Stomach (tissue), 4 donors: ENCODE data around the gene PBXIP1.

Source experiments
- EP300 ChIP-seq: sonication (generic); formaldehyde crosslinking; IDR thresholded peaks from one replicate; pipeline ENCODE4 v1.6.1; 2017; ENCODE audit warnings: antibody characterized with exemption
- POLR2A ChIP-seq, 4 donors: fragments of 450-650 bp; IDR thresholded peaks; one replicate each; pipeline ENCODE4 v1.6.1; 2016; ENCODE audit warnings: antibody characterized with exemption in 4 of 4, control low read depth in 2 of 4, mild to moderate bottlenecking in 1 of 4, moderate library complexity in 1 of 4
- POLR2AphosphoS5 ChIP-seq, 3 donors: sonication (generic); formaldehyde crosslinking; IDR thresholded peaks; one replicate each; pipeline ENCODE4 v1.6.1; 2016; ENCODE audit warnings: antibody characterized with exemption in 3 of 3
- TF ChIP-seq, protein P1 (sequence below), 7 experiments: fragments of 450-650 bp in 4 of 7; fragments of 200-600 bp in 3 of 7; sonication (generic) in 3 of 7; IDR thresholded peaks; one replicate each; pipeline ENCODE4 v1.5.1; 2016 to 2019; ENCODE audit warnings: antibody characterized with exemption in 7 of 7, control low read depth in 2 of 7, mild to moderate bottlenecking in 1 of 7

DNA sequence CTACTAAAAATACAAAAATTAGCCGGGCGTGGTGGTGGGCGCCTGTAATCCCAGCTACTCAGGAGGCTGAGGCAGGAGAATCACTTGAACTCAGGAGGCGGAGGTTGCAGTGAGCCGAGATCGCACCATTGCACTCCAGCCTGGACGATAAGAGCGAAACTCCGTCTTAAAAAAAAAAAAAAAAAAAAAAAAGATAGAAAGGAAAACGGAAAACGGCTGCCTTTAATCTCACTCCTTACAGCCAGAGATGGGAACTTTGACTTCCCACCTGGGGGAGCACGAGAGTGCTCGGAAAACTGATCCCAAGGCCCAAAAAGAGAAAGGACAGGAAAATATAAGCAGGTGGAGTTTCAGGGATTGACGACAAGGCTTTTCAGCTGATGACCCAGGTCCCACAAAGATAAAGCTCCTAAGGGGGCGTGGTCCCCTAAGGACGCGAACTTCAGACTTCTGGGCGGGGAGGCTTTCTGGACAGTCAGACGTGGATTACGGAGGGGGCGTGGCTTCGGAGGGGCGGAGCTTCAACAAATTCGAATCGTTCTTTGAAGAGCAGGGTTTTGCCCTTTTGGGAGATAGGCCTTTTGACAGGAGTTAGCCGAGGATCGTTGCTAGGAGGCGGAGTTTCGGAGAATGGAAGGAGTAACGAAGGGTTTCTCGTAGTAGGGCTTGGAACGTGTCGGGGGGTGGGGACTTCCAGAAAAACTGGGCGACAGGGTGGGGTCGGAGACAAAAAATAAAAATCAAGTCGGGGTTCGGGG is 17.6 kb upstream of the PBXIP1 start:
- TF ChIP-seq, protein P1, sequence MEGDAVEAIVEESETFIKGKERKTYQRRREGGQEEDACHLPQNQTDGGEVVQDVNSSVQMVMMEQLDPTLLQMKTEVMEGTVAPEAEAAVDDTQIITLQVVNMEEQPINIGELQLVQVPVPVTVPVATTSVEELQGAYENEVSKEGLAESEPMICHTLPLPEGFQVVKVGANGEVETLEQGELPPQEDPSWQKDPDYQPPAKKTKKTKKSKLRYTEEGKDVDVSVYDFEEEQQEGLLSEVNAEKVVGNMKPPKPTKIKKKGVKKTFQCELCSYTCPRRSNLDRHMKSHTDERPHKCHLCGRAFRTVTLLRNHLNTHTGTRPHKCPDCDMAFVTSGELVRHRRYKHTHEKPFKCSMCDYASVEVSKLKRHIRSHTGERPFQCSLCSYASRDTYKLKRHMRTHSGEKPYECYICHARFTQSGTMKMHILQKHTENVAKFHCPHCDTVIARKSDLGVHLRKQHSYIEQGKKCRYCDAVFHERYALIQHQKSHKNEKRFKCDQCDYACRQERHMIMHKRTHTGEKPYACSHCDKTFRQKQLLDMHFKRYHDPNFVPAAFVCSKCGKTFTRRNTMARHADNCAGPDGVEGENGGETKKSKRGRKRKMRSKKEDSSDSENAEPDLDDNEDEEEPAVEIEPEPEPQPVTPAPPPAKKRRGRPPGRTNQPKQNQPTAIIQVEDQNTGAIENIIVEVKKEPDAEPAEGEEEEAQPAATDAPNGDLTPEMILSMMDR (IDR thresholded peaks at IDR 0.05): peak in 1 of 7 experiments; percentile 31
- TF ChIP-seq POLR2A (IDR thresholded peaks at IDR 0.05): no peak
- no peak for TF ChIP-seq EP300
- peak; percentile 51 to 88 (median 88) for TF ChIP-seq POLR2AphosphoS5 (IDR thresholded peaks at IDR 0.05)
